Left renal pelvis (tissue), 4 donors: Measurements from ENCODE around the gene KCNMB3. TPM values are rescaled to one million over a fixed set of nuclear protein-coding genes. Genes with fewer than 3 reads are reported as not detected.
A peak's percentile ranks its signal among the peaks of the same experiment; 100 is the strongest.
"Not testable (repeated sequence)": the region's sequence is repeated elsewhere in the genome, so short reads cannot be mapped to it uniquely, and the experiment has no call there.

Source experiments
- DNase-seq, 4 donors: peaks; one replicate each; pipeline ENCODE4 v3.0.0-alpha.2; 2013; ENCODE audit warnings: low read depth in 4 of 4, low spot score in 3 of 4
- polyA plus RNA-seq, 4 donors: library from polyadenylated mRNA; unstranded; fragments of 120-200 nt; gene quantifications; one replicate each; pipeline ENCODE4 v1.2.1, GENCODE V29; 2013; ENCODE audit not compliant: insufficient read length in 4 of 4

The KCNMB3 gene
- polyA plus RNA-seq, 4 donors: 4.2 to 6.8 (median 5.5) TPM

GRCh38 chr3:179265092-179265491, 14.2 kb upstream of the KCNMB3 start:
- no peak for DNase-seq

- DNase-seq: no peak
Measured at GRCh38 chr3:179264449-179264848, 13.5 kb upstream of the KCNMB3 start.

GRCh38 chr3:179263134-179263533, 12.2 kb upstream of the KCNMB3 start:
- DNase-seq: no peak

GRCh38 chr3:179260949-179261765, 10.2 kb upstream of the KCNMB3 start:
- DNase-seq: peak in 3 of 4 donors; percentile 25 to 37 (median 36)

DNA sequence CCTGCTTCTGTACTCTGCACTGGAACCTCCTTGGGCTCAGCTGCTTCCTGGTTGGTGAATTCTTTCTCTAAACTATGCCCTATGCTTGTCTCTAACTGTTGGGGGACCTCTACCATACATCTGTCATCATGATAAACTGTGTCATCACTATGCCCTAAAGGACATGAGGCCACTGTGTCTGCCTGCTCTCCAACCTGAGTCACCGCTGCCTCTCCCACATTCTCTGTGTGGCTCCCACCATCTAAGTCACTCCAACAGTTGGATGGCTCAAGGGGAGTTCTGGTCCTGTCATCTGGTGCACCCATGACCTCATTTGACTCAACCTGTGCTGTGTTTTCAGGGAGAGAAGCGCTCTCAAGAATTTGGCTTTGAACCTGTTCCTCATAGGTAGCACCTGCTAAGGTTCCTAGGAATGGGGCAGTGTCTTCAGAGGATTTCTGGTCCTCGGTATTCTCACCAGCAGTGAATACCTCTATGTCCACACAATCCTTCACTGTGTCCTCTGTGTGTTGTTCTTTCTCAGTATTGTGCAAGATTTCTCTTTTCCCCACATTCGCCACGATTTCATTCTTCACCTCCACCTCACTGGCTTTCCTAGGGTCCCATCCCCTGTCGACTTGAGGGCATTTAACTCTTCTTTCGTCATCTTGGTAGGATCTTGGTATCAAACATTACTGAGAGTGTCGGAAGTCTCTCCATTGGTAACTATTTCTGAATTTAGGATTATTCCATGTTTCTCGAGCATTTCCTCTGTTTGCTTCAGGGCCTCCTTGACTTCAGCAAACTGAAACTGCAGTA, 9.2 kb upstream of the KCNMB3 start:
- DNase-seq: not testable (repeated sequence)

DNA sequence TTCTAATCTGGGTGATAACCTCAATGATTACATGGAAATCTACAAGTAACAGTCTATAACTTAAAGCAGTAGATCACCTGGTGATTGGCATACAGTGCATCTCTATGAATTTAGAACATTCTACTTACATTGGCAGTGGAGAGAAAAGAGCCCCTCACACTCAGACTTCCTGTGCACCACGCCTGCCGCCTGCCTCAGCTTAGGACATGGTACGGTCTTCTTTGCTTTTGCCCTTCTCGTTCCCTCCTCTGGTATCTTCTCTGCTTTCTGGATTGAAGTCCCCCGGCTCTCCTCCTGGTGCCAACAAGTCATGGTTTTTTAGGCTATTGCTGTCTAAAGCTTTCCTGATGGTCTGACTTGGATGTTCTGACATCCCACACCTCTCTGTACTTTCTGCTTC, 7.9 kb upstream of the KCNMB3 start:
- DNase-seq: no peak

DNA sequence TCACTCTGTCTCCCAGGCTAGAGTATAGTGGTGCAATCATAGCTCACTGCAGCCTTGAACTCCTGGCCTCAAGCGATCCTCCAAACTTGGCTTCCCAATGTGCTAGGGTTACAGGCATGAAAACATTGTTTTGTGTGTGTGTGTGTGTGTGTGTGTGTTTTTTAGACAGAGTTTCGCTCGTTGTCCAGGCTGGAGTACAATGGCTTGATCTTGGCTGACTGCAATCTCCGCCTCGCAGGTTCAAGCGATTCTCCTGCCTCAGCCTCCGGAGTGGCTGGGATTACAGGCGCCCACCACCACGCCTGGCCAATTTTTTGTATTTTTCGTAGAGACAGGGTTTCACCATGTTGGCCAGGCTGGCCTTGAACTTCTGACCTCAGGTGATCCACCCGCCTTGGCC, 6.8 kb upstream of the KCNMB3 start:
- not testable (repeated sequence) for DNase-seq

DNA sequence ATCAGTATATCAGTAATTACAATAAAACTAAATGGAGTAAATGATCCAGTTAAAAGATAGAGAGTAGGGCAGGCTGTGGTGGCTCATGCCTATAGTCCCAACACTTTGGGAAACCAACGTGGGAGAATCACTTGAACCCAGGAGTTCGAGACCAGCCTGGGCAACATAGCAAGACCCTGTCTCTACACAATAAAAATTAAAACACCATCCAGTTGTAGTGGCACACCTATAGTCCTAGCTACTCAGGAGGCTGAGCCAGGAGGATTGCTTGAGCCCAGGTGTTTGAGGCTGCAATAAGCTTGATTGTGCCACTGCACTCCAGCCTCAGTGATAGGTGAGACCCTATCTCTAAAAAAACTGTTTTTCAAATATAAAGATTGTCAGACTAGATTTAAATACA, 5.9 kb upstream of the KCNMB3 start:
- no peak for DNase-seq

- no peak for DNase-seq
Measured at GRCh38 chr3:179247289-179248015, 3.5 kb downstream of the KCNMB3 start.

GRCh38 chr3:179244878-179245277, 6.0 kb downstream of the KCNMB3 start:
- DNase-seq: no peak

GRCh38 chr3:179242859-179243258, 8.1 kb downstream of the KCNMB3 start:
- DNase-seq: not testable (repeated sequence)

GRCh38 chr3:179240299-179240698, 10.6 kb downstream of the KCNMB3 start:
- DNase-seq: not testable (repeated sequence)

GRCh38 chr3:179236669-179237301, 14.1 kb downstream of the KCNMB3 start:
- no peak for DNase-seq

DNA sequence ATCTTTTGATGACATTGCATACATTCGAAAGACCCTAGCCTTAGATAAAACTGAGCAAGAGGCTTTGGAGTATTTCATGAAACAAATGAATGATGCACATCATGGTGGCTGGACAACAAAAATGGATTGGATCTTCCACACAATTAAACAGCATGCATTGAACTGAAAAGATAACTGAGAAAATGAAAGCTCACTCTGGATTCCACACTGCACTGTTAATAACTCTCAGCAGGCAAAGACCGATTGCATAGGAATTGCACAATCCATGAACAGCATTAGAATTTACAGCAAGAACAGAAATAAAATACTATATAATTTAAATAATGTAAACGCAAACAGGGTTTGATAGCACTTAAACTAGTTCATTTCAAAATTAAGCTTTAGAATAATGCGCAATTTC, 16.7 kb downstream of the KCNMB3 start:
- no peak for DNase-seq

- no peak for DNase-seq
Measured at GRCh38 chr3:179233043-179233442, 17.9 kb downstream of the KCNMB3 start.

- DNase-seq: no peak
Measured at GRCh38 chr3:179229177-179229576, 21.7 kb downstream of the KCNMB3 start.

- DNase-seq: no peak
Measured at GRCh38 chr3:179227349-179227748, 23.6 kb downstream of the KCNMB3 start.

- no peak for DNase-seq
Measured at GRCh38 chr3:179224584-179224983, 26.3 kb downstream of the KCNMB3 start.

DNA sequence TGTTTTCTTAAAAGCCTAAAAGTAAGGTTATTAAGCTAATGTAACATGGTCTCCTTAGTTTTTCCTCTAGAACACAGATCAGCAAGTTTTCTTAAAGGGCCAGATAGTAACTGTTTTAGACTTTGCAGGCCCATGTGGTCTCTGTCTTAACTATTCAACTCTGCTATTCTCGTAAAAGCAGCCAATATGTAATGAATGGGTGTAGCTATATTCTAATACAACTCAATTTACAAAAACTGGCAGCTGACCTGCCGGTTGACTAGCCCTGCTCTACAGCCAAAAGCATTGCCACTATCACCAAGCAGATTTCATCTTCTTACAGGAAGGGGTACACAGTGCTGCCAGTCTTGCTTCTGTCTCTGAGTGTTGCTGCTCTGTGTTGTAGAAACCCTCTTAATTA, 27.4 kb downstream of the KCNMB3 start:
- DNase-seq: no peak

GRCh38 chr3:179218213-179218612, 32.7 kb downstream of the KCNMB3 start:
- DNase-seq: not testable (repeated sequence)

- DNase-seq: not testable (repeated sequence)
Measured at GRCh38 chr3:179215550-179215949, 35.4 kb downstream of the KCNMB3 start.
